GM12878 (cell line): ENCODE data around the gene PCDHB14.
"Not testable (repeated sequence)": the region's sequence is repeated elsewhere in the genome, so short reads cannot be mapped to it uniquely, and the experiment has no call there.

ENCODE experiments used
- CTCF ChIP-seq, 3 experiments: IDR thresholded peaks in 2 of 3; conservative IDR thresholded peaks in 1 of 3; 2 replicates each; pipeline ENCODE4 v1.5.1; 2011; ENCODE audit warnings: low read depth in 3 of 3, low read length in 3 of 3, mild to moderate bottlenecking in 3 of 3, control low read depth in 2 of 3, moderate library complexity in 2 of 3, inconsistent platforms in 1 of 3, mixed read lengths in 1 of 3; ENCODE audit not compliant: control insufficient read depth in 2 of 3, insufficient read depth in 1 of 3; ENCODE audit errors: extremely low read depth in 1 of 3
- HDAC2 ChIP-seq: fragments of 200-600 bp; sonication (generic); IDR thresholded peaks from 2 replicates; pipeline ENCODE4 v1.6.1; 2017
- JUND ChIP-seq: IDR thresholded peaks from 2 replicates; pipeline ENCODE4 v1.6.1; 2012; ENCODE audit warnings: low read depth, mild to moderate bottlenecking, low read length, improper control_type of control experiment, moderate library complexity
- TCF7 ChIP-seq: IDR thresholded peaks from 2 replicates; pipeline ENCODE4 v1.6.1; 2014; ENCODE audit warnings: antibody characterized with exemption, borderline replicate concordance

GRCh38 chr5:141201126-141201525 lies 22.0 kb upstream of the PCDHB14 start:
- TF ChIP-seq HDAC2; TCF7; CTCF (IDR thresholded peaks at IDR 0.05 in 2 of 3, conservative IDR thresholded peaks at IDR 0.05 in 1 of 3; ENCODE audit: control insufficient read depth in 2 of 3, extremely low read depth in 1 of 3, insufficient read depth in 1 of 3, low read depth in 3 of 3, low read length in 3 of 3); JUND: not testable (repeated sequence)
